Stimulated activated CD8-positive, alpha-beta memory T cell treated with anti-CD3 and anti-CD28 coated beads, Interleukin-7, amount 100 ng/mL, for 48 hours (primary cell): ENCODE measurements around the gene LMNB1.
"Not testable (repeated sequence)": the region's sequence is repeated elsewhere in the genome, so short reads cannot be mapped to it uniquely, and the experiment has no call there.

Experiments used
- DNase-seq, 2 donors: peaks; one replicate each; pipeline ENCODE4 v3.0.0-alpha.2; 2020; ENCODE audit warnings: low read depth in 1 of 2; ENCODE audit errors: extremely low read depth in 1 of 2

Gene LMNB1

GRCh38 chr5:126818736-126819135 lies 41.8 kb downstream of the LMNB1 start:
- no peak for DNase-seq

DNA sequence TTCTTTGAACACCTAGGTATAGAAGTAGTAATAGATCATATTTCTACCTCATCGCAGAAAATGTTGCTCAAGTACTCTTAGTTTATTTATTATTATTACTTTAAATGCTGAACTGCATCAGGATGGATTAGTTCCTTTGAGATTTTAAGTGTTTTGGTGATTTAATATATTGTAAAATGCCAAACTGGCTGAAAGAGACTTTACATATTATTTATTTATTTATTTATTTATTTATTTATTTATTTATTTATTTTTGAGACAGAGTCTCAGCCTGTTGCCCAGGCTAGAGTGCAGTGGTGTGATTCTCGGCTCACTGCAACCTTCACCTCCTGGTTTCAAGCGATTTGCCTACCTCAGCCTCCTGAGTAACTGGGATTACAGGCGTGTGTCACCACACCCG lies 42.3 kb downstream of the LMNB1 start:
- no peak for DNase-seq

- no peak for DNase-seq
Observed at GRCh38 chr5:126826619-126827215, 49.8 kb downstream of the LMNB1 start.

DNA sequence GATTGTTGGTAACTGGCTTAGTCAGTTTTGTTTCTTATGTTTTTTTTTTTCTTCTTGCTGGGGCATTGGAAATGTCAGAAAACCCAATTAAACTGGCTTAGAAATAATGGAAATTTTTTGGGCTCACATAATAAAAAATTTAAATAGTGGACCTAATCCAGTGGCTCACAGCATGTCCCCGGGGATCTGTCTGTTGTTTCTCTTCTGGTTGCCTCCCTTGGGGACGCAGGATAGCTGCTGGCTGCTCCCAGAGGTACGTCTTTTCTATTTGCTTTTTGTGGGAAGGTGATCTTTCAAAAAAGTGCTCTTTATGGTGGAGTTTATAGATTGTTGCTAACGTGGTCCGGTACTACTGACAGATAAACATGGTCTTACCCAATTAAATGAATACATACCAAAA lies 52.2 kb downstream of the LMNB1 start:
- DNase-seq = no peak

- no peak for DNase-seq
Observed at GRCh38 chr5:126830061-126830460, 53.1 kb downstream of the LMNB1 start.

DNA sequence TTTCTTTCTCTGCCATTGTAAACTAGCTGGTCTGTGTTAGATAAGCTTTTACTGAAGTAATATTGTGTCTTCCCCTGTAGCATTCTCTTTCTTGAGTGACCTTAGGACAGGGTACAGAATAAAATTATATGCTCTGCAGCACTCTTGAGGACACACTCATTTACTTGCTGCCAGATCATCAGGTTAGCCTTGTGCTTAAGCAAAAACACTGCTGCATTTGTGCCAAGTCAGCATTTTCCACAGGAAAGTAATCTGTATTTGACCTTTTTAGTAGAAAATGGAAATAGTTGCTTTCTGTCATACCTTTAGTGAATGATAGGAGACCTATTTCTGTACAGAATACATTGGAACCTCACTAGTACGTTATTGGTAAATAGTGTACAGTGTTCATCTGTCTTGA lies 54.2 kb downstream of the LMNB1 start:
- DNase-seq = no peak

DNA sequence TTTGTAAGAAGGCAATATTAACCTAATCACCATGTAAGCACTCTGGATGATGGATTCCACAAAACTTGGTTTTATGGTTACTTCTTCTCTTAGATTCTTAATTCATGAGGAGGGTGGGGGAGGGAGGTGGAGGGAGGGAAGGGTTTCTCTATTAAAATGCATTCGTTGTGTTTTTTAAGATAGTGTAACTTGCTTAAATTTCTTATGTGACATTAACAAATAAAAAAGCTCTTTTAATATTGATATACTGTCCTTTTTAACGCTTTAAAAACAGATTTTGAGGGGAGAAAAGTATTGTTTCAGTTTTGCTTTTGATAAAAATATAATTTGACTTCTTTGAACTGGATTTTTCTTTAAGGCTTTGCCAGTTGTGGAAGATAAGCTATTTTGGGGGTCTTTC lies 59.8 kb downstream of the LMNB1 start:
- DNase-seq = no peak

DNA sequence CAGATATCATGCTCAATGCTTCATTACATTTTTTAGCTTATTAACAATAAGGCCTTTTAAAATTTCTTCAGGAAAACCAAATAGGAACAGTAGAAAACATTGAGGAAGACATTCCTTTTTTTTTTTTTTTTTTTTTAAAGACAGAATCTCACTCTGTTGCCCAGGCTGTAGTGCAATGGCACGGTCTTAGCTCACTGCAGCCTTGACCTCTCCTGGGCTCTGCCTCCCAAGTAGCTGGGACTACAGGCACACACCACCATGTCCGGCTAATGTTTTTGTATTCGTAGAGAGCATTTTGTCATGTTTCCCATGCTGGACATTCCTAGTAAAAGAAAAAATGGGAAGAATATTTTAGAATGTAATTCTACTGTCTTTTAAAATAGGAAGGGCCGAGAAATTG lies 60.3 kb downstream of the LMNB1 start:
- no peak for DNase-seq

GRCh38 chr5:126837906-126838539 lies 61.1 kb downstream of the LMNB1 start:
- no peak for DNase-seq

GRCh38 chr5:126839407-126839806 lies 62.5 kb downstream of the LMNB1 start:
- DNase-seq = not testable (repeated sequence)

DNA sequence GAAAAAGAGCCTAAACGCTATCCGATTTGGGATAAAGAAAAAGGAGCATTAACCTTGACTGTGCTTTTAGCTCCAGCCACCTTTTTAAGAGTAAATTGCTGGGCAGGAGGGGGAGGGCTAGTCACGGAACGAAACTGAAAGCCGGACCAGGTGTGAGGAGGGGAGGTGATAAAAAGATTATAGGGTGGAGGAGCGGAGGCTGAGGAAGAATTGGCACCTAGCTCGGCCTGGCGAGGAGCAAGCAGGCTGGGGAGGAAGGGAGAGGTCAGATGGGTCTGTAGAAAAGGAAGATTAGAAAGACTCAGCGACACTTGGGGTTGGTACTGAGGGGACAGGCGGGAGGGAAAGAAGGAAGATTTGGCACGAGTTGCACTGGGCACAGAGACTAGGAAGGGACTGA lies 66.4 kb downstream of the LMNB1 start:
- not testable (repeated sequence) for DNase-seq

DNA sequence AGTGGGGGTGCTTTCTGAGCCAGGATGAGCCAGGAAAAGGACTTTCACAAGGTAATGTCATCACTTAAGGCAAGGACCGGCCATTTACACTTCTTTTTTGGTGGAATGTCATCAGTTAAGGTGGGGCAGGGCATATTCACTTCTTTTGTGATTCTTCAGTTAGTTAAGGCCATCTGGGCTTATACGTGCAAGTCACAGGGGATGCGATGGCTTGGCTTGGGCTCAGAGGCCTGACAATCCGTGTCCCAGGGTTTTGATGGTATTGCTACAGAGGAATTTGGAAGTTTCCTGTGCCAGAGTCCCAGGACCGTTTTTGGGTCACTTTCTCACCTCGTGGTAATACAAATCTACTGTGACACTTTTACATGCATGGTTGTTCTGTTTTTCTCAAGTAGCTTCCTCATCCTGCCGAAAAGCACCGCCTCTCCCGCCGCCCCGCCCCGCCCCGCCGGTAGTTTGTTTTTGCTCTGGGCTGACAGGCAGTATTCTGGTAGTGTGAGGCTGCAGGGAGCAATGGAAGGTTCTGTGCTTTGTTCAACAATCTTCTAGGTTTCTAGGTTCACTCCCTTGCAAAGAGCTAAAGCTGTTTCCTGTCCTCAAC lies 68.6 kb downstream of the LMNB1 start:
- not testable (repeated sequence) for DNase-seq

GRCh38 chr5:126846344-126846743 lies 69.4 kb downstream of the LMNB1 start:
- no peak for DNase-seq

- DNase-seq = no peak
Observed at GRCh38 chr5:126846744-126847455, 70.0 kb downstream of the LMNB1 start.

- DNase-seq = no peak
Observed at GRCh38 chr5:126847456-126847820, 70.5 kb downstream of the LMNB1 start.

GRCh38 chr5:126847826-126848251 lies 70.9 kb downstream of the LMNB1 start:
- no peak for DNase-seq

GRCh38 chr5:126848253-126848652 lies 71.3 kb downstream of the LMNB1 start:
- no peak for DNase-seq

GRCh38 chr5:126849101-126849678 lies 72.3 kb downstream of the LMNB1 start:
- no peak for DNase-seq

GRCh38 chr5:126851501-126852011 lies 74.6 kb downstream of the LMNB1 start:
- no peak for DNase-seq

- DNase-seq = no peak
Observed at GRCh38 chr5:126852091-126852571, 75.2 kb downstream of the LMNB1 start.

DNA sequence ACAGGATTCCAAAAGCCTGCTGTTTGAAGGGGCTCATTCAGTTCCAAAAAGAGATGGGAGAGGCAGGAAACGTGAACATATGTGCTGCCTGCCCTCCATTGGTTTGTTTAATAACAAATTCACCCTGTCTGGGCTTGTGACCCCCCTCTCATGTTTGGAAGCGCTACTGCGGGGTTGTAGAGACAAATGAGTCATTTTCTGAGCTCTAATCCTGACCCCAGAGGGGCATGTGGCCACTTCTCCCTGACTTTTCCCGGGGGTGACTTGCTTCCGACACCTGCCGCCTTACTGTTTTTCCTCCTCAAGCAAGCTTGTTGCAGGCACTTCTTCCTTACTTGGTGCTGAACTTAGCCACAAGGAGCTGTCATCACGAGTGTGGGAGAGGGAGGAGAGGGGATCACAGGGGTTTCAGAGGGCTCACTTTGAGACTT lies 75.9 kb downstream of the LMNB1 start:
- no peak for DNase-seq
